AG04450 (cell line): ENCODE data around the gene PRKAR1B. TPM values are rescaled to one million over a fixed set of nuclear protein-coding genes. Genes with fewer than 3 reads are reported as not detected.

Source experiments
- CTCF ChIA-PET: fragments of 300-600, 350-600 bp; formaldehyde crosslinking; extraction: SDS; loops from one replicate; lab custom pipeline; 2022; ENCODE audit warnings: antibody characterized with exemption, inconsistent platforms; lab: Charles Lee
- POLR2A ChIA-PET: fragments of 350-600 bp; formaldehyde crosslinking; extraction: SDS; loops from one replicate; lab custom pipeline; 2021; ENCODE audit warnings: antibody characterized with exemption, inconsistent platforms; lab: Yijun Ruan, JAX
- DNase-seq: peaks from one replicate; pipeline ENCODE4 v3.0.0-alpha.2; 2011; ENCODE audit warnings: low read depth, low spot score
- H3K27ac ChIP-seq: one replicate; pipeline ENCODE4 v1.5.1; 2012; ENCODE audit warnings: low read depth, low read length, control low read depth
- H3K27me3 ChIP-seq: one replicate; pipeline ENCODE4 v1.6.0; 2012; ENCODE audit warnings: low read length; ENCODE audit not compliant: control insufficient read depth, insufficient read depth
- H3K4me3 ChIP-seq: 2 replicates; pipeline ENCODE4 v1.5.1; 2011; ENCODE audit warnings: mild to moderate bottlenecking, low read depth, low read length, control low read depth
- H3K9me3 ChIP-seq: 2 replicates; pipeline ENCODE4 v1.5.1; 2012; ENCODE audit warnings: low read length; ENCODE audit not compliant: control insufficient read depth, insufficient read depth
- CTCF ChIP-seq: IDR thresholded peaks from 2 replicates; pipeline ENCODE4 v1.5.1; 2011; ENCODE audit warnings: low read depth, low read length, control low read depth, inconsistent platforms
- polyA plus RNA-seq: library from polyadenylated mRNA; depleted of rRNA; stranded (reverse); fragments of >200 nt; gene quantifications from 2 replicates; pipeline ENCODE4 v1.2.3, GENCODE V29; 2011

Gene PRKAR1B
- polyA plus RNA-seq, 1 experiment = 16.1 TPM

DNA sequence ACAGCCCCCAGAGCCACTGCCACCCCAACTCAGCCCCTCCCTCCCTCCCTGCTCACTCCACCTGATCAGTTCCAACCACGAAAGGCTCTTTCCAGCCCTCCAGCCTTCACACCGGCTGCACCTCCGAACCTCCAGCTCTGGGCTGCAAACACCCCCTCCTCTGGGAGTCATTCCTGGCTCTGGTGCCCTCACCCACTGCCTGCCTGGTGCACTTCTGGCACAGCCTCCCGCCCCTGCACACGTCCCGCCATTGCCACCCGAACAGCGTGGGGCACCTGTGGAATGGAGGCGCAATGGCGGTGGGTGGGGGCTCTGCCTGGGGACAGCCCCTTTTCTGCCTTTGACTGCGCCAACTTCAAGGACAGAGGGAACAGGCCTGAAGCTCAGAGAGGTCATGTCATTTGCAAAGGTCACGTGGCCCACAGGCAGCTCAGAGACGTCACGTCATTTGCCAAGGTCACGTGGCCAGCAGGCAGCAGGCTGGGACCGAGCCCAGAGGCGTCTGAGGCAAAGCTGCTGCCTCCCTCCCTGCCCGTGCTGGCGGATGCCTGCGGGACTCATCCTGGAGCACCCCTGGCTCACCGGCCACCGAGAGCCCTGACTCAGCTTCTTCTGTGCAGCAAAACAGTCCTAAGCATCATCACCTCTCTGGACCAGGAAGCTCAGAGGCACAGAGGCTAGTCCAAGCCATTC, 76.6 kb downstream of the PRKAR1B start:
- DNase-seq = no peak
- TF ChIP-seq CTCF = no peak
- CTCF ChIA-PET = interaction anchor here (0.6 kb wide), 1 partner anchor 23 kb away, joined by 3 read pairs; no protein-coding TSS in a partner anchor
- Histone ChIP-seq H3K27ac (no peak overlapping the region), H3K27me3 (no peaks in the 10 kb centered on the region), H3K4me3 (no peak overlapping the region), H3K9me3 (peaks cover 43% of the 10 kb centered on the region)
- POLR2A ChIA-PET = no interaction called here

DNA sequence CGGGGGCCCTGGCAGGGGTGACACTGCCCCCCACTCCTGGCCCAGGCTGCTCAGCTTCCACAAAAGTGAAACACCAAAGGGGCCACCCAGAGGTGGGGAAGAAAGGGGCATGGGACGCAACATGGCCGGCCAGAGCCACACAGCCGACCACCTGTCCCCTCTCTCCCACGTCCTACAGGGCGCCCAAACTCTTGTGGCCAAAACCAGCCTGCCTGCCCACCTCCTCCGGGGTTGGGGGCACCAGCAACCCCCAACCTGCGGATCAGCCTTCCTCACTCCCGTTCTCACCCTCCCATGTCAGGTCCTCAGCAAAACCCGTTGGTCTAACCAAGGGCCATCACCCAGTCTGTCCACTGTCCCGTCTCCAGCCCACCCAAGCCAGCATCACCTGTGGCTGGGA, 80.1 kb downstream of the PRKAR1B start:
- Histone ChIP-seq H3K4me3 (no peak overlapping the region), H3K27me3 (no peaks in the 10 kb centered on the region), H3K27ac (no peak overlapping the region), H3K9me3 (peaks cover 51% of the 10 kb centered on the region)
- ChIA-PET CTCF (no interaction called here), POLR2A (no interaction called here)
- TF ChIP-seq CTCF = no peak
- DNase-seq = no peak

GRCh38 chr7:646487-646886, 80.6 kb downstream of the PRKAR1B start:
- no peak for TF ChIP-seq CTCF
- DNase-seq = no peak
- H3K4me3 ChIP-seq = no peak overlapping the region
- no peak overlapping the region for H3K27ac ChIP-seq
- peaks cover 52% of the 10 kb centered on the region for H3K9me3 ChIP-seq
- no peaks in the 10 kb centered on the region for H3K27me3 ChIP-seq
- ChIA-PET POLR2A (no interaction called here), CTCF (no interaction called here)

DNA sequence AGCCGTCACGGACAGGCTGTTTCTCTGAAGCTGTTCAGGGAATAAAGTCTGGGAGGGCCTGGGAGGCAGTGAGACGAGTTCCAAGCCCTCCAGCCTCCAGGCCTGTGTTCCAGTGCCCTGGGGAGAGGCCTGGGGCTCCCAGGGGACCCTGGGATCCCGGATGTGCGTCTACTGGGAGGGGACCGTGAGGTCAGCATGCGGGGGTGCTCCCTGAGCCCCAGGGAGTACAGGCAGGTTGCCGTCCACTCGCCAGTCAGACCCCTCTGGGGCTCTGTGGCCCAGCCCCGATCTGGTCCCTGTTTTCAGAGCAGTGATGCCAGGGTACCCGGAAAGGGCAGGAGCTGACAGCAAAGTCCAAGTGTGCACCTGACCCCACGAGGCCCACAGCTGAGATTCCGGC, 81.5 kb downstream of the PRKAR1B start:
- H3K4me3 ChIP-seq = no peak overlapping the region
- DNase-seq = no peak
- ChIA-PET CTCF (no interaction called here), POLR2A (no interaction called here)
- no peaks in the 10 kb centered on the region for H3K27me3 ChIP-seq
- no peak for TF ChIP-seq CTCF
- peaks cover 45% of the 10 kb centered on the region for H3K9me3 ChIP-seq
- H3K27ac ChIP-seq = no peak overlapping the region

GRCh38 chr7:644381-645305, 82.4 kb downstream of the PRKAR1B start:
- no peak for TF ChIP-seq CTCF
- ChIA-PET POLR2A (interaction anchor here (0.6 kb wide), 1 partner anchor 29 kb away, joined by 5 read pairs; no protein-coding TSS in a partner anchor), CTCF (no interaction called here)
- Histone ChIP-seq H3K4me3 (no peak overlapping the region), H3K9me3 (peaks cover 41% of the 10 kb centered on the region), H3K27ac (no peak overlapping the region), H3K27me3 (no peaks in the 10 kb centered on the region)
- no peak for DNase-seq
